ENCODE results near the gene SDHB.
A peak's percentile ranks its signal among the peaks of the same experiment; 100 is the strongest.

The SDHB gene

GRCh38 chr1:17043676-17044075, 10.2 kb downstream of the SDHB start:
- DNase-seq, result no peak

GRCh38 chr1:17040135-17040534, 13.7 kb downstream of the SDHB start:
- no peak for DNase-seq

DNA sequence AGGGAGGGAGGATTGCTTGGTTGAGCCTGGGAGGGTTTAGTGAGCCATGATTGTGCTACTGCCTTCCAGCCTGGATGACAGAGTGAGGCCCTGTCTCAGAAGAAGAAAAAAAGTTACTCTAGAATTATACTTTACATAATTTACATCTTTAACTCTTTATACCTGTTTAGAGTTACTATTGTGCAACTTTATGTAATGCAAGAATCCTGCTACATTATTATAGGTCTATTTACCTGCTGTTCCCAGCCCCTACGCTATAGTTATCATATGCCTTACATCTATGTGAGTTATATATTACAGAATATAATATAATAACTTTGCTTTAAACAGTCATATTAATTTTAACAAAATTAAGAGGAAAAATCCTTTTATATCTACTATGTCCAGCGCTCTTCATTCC, 14.3 kb downstream of the SDHB start:
- no peak for DNase-seq

- DNase-seq, result no peak
Measured at GRCh38 chr1:17033481-17033880, 20.4 kb downstream of the SDHB start.

GRCh38 chr1:17032741-17033140, 21.1 kb downstream of the SDHB start:
- DNase-seq, result no peak

DNA sequence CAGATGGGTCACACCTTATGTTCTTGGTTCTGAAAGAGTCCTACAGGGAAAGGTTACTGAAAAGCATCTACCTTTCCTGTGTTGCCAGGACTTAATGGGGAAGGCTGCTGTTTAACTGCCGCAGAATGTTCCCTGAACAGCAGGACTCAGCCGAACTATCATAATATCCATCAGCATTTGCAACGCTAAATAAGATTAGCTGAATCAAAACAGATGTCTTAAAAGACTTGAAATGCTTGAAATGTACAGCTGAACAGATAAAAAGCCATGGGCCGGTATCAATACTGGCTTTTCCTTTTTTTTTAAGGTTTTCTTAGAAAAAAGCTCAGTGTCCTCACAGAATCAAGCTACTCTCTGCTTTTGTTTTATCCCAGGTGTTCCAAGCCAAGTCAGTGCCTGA, 22.4 kb downstream of the SDHB start:
- no peak for DNase-seq

GRCh38 chr1:17030206-17030605, 23.6 kb downstream of the SDHB start:
- no peak for DNase-seq

DNA sequence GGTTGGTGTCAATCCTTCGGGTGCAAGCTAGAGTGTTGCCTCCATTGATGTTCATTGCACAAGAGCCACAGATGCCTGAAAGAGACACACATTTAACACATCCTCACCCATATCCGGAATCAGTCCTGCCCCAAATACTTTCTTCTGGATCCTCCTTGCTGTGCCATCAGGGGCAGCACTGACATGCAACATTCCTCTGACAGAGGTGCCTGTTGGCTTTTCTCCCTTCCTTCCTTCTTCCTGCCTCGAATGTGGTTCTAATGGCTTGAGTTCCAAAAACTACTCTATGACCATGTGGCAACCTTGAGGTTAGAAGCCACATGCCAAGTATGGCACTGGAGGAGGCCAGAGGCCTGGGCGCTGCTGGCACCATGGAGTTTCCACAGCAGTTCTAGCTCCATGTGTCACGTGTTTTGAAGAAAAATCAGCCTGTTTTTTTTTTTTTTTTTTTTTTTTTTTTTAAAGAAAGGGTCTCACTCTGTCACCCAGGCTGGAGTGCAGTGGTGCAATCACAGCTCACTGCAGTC, 25.1 kb downstream of the SDHB start:
- DNase-seq, result no peak

- no peak for DNase-seq
Measured at GRCh38 chr1:17027900-17028299, 25.9 kb downstream of the SDHB start.

GRCh38 chr1:17027403-17027802, 26.4 kb downstream of the SDHB start:
- DNase-seq, result no peak

DNA sequence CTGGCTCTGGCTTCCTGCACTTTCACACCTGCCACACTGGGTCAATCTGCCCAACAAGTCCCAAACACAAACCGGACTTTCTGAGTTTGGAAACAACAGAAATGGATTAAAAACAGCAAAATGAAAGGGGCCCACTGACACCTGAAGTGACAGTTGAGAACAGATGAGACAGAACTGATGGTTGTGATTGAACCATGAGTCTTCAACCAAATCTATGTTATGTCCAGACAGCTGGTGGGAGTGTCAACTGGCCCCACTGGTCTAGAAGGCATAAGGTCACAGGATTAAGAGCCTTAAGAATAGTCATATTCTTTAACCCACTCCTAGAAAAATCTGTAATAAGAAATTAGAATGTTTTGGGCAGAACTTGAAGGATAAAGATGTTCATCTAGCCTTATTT, 29.1 kb downstream of the SDHB start:
- no peak for DNase-seq

DNA sequence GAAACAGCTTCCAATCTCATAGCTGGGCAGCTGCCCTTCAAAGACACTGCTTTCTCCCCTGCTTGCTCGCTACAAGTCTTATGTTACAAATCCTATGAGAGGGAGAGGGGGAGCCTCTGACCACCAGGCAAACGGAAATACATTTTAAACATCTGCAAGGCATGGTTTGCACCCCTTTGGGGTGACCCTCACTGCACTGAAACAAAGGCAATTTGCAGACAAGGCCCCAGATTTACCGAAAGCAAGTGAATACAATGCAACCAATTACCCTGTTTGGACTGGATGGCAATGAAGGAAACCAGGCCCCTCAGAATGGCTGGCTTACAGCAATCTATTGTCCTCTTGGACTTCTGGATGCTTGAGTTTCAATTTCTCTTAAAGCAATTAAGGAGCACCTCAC, 30.3 kb downstream of the SDHB start:
- DNase-seq, result no peak

DNA sequence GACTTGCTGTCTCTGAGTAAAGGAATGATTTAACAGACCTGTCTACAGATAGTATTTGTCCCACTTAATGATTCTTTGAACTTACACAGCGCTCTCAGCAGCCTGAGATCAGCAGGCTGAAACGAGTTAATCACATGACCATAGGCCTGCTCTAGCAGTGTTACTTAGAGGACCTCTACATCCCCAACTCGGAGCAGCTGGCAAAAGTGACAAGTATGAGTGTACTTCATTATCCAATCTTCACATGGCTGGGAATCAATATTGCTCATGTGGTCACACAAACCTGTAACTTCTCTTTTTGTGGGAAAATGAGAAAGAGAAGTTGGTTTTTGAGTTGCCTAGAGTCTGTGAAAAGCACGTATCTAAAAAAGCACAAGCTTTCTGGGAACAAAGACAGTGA, 30.7 kb downstream of the SDHB start:
- no peak for DNase-seq

- no peak for DNase-seq
Measured at GRCh38 chr1:17021896-17022295, 31.9 kb downstream of the SDHB start.

GRCh38 chr1:17020502-17020901, 33.3 kb downstream of the SDHB start:
- DNase-seq, result no peak

GRCh38 chr1:17018849-17019248, 35.0 kb downstream of the SDHB start:
- no peak for DNase-seq

DNA sequence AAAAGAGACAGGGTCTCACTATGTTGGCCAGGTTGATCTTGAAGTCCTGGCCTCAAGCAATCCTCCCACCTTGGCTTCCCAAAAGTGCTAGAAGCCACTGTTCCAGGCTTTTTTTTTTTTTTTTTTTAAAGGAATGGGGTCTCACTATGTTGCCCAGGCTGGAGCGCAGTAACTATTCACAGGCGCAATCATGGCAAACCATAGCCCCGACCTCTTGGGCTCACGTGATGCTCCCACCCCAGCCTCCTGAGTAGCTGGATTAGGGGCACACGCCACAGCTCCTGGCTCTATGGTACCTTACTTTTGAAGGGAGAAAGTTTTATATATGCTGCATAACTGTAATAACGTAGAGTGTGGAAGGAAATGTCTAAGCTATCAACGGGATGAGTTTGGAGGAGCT, 36.4 kb downstream of the SDHB start:
- DNase-seq, result no peak

DNA sequence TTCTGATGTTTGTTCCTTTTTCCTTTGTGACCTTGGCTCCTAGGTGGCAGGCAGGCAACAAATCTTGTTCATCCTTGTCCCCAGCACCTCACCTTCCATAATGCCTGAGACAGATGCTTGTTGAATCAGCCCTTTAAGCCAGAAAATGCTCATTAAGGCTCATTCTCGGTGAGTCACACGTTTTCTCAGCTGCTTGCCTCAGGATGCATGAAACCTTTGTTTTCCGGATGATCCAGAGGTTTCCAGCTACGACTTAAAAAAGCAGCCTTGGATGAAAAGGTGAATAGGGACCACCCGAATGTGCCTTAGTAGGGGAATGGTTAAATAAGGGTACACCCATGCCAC, 37.5 kb downstream of the SDHB start:
- DNase-seq, result no peak

DNA sequence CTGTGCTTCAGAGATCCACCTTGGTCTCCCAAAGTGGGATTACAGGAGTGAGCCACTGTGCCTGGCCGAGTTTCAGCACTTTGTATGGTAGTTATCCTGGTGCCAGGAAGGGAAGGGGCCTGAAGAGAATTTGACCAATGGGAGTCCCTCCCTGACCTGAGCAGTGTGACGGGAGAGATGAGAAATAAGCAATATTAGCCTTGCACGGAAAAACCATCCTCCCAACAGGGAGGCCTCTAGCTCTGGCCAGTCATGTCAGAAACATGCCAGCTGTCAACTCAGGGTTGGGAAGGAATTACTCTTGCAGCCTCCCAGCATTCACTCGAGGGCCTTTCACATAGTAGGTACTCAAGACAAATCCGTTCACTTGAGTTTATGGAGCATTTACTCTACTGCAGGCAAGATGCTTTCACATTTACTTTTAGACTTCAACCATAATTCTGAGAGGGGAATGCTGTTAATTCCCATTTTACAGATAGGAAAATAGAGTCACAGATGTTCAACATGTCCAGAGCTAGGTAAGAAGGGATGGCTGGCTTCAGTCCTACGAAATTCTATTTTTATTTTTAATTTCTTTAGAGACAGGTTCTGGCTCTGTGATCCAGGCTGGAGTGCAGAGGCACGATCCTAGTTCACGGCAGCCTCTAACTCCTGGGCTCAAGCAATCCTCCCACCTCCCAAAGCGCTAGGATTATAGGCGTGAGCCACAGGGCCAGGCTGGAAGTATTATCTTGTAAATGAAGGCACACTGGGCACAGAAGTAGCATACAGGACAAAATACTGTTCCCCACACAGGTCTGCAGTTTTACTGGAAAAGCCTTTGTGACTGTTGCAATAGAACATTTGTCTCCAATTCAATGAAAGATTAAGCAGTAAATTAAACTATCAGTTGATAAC, 38.9 kb downstream of the SDHB start:
- no peak for DNase-seq

- peak; percentile 4 for DNase-seq
Measured at GRCh38 chr1:17013491-17014320, 40.1 kb downstream of the SDHB start.

- DNase-seq, result no peak
Measured at GRCh38 chr1:17012775-17013490, 40.9 kb downstream of the SDHB start.

DNA sequence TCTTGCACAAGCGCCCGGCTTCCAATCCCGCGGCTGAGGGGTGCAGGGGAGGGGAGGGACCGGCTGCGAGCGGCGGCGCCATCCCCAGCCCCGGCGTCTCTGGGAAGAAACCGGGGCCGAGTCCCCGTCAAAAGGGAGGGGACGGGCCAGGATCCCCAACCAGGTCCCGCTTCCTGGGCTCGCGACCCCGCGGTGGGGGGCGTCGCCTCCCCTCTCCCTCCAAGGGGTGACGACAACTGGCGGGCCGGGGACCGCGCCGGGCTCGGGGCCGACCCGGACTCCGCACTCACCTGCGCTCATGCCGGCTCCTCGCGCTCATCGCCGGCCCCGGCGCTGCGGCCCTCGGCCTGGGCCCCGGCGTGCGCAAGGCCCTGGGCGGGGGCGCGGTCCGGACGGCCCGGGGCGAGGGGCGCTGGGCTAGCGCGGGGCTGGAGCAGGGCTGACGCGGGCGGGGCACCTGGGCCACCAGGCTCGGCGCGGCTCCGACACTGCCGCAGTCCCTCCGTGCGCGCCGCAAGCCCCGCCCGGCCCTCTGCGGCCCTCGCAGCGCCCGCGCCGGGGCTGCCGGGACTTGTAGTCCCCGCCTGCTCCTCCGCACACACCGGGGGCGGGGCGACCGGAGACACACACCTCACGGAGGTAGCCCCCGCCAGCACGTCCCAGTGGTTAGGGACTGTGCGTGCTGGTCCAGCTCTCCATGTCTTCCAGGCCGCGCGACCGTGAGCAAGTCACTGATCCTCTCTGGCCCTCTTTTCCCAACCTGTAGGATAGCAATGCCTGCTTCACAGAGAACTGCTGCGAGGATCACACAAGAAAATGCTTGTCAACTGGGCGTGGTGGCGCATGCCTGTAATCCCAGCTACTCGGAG, 42.2 kb downstream of the SDHB start, which contains the start of gene ATP13A2:
Gene ATP13A2 (minus strand): TSS at position 490 of the 869 bp plus-strand sequence. CDS start 190 bp downstream, at position 300.
- DNase-seq, result peak; percentile 82

Measured in CD4-positive, alpha-beta T cell treated with Interleukin-17A for 1 hour (primary cell).